IMR-90 (cell line): ENCODE data around the gene OCSTAMP. TPM values are rescaled to one million over a fixed set of nuclear protein-coding genes. Genes with fewer than 3 reads are reported as not detected.

ENCODE experiments used
- ATAC-seq: fragments of 200-7000 bp; cut with Tn5 transposase; 2 replicates; pipeline ENCODE4 v1.9.1; 2020; ENCODE audit warnings: low read depth, mild to moderate bottlenecking, moderate library complexity
- BruUV-seq: library from RNA; stranded (reverse); fragments of 400-500 nt; replicated peaks from 2 replicates; lab custom pipeline; 2021; lab: Mats Ljungman, UMichigan
- CTCF ChIA-PET: fragments of 300-600 bp; formaldehyde crosslinking; extraction: SDS; loops from one replicate; lab custom pipeline; 2021; ENCODE audit warnings: antibody characterized with exemption; lab: Yijun Ruan, JAX
- POLR2A ChIA-PET: fragments of 300-600 bp; sonication (Branson Sonifier 250); formaldehyde crosslinking; loops from one replicate; lab custom pipeline; 2022; ENCODE audit warnings: antibody characterized with exemption; ENCODE audit not compliant: unreplicated experiment; lab: Charles Lee
- DNase-seq: peaks from one replicate; pipeline ENCODE4 v3.0.0; 2013
- H2AFZ ChIP-seq: replicated peaks from 2 replicates; pipeline ENCODE3; 2013; ENCODE audit warnings: low read length, mild to moderate bottlenecking; ENCODE audit not compliant: poor library complexity
- H2AK5ac ChIP-seq: 2 replicates; pipeline ENCODE4 v1.6.1; 2013; ENCODE audit warnings: low read depth, low read length, inconsistent platforms
- H2AK9ac ChIP-seq: replicated peaks from 2 replicates; pipeline ENCODE3; 2013; ENCODE audit warnings: mild to moderate bottlenecking, low read depth, low read length, moderate library complexity; ENCODE audit not compliant: poor library complexity
- H2BK120ac ChIP-seq: 2 replicates; pipeline ENCODE4 v1.6.1; 2013; ENCODE audit warnings: low read depth, low read length, inconsistent platforms
- H2BK15ac ChIP-seq: 3 replicates; pipeline ENCODE4 v1.6.1; 2013; ENCODE audit warnings: low read depth, low read length, inconsistent platforms
- H2BK20ac ChIP-seq: 2 replicates; pipeline ENCODE4 v1.6.1; 2013; ENCODE audit warnings: low read depth, mild to moderate bottlenecking, inconsistent platforms, low read length, moderate library complexity
- H2BK5ac ChIP-seq: 2 replicates; pipeline ENCODE4 v1.6.1; 2013; ENCODE audit warnings: mild to moderate bottlenecking, low read depth, low read length, inconsistent platforms; ENCODE audit not compliant: poor library complexity, severe bottlenecking
- H3K14ac ChIP-seq: replicated peaks from 2 replicates; pipeline ENCODE4 v1.6.1; 2013; ENCODE audit warnings: low read depth, low read length, inconsistent platforms
- H3K18ac ChIP-seq: 2 replicates; pipeline ENCODE4 v1.6.1; 2013; ENCODE audit warnings: low read depth, low read length, control low read depth
- H3K23ac ChIP-seq: 2 replicates; pipeline ENCODE4 v1.6.1; 2013; ENCODE audit warnings: low read depth, low read length, inconsistent platforms
- H3K27ac ChIP-seq: 2 replicates; pipeline ENCODE4 v1.5.1; 2013; ENCODE audit warnings: mild to moderate bottlenecking, control low read depth, low read length; ENCODE audit not compliant: insufficient read depth
- H3K27me3 ChIP-seq: 2 replicates; pipeline ENCODE4 v1.6.1; 2013; ENCODE audit warnings: low read length; ENCODE audit not compliant: control insufficient read depth, insufficient read depth
- H3K36me3 ChIP-seq: 2 replicates; pipeline ENCODE4 v1.6.1; 2013; ENCODE audit warnings: low read length, mixed read lengths; ENCODE audit not compliant: control insufficient read depth, insufficient read depth
- H3K4ac ChIP-seq: 2 replicates; pipeline ENCODE4 v1.6.1; 2013; ENCODE audit warnings: low read depth, low read length, inconsistent platforms
- H3K4me1 ChIP-seq: 2 replicates; pipeline ENCODE4 v1.6.1; 2013; ENCODE audit warnings: low read length, mixed read lengths; ENCODE audit not compliant: control insufficient read depth, insufficient read depth
- H3K4me2 ChIP-seq: 2 replicates; pipeline ENCODE4 v1.6.1; 2013; ENCODE audit warnings: low read depth, mild to moderate bottlenecking, control low read depth, low read length, moderate library complexity
- H3K4me3 ChIP-seq: 2 replicates; pipeline ENCODE4 v1.5.1; 2013; ENCODE audit warnings: low read depth, mild to moderate bottlenecking, control low read depth, low read length, moderate library complexity; ENCODE audit not compliant: insufficient read depth
- H3K56ac ChIP-seq: 2 replicates; pipeline ENCODE4 v1.6.1; 2013; ENCODE audit warnings: low read length, inconsistent platforms; ENCODE audit not compliant: insufficient read depth; ENCODE audit errors: extremely low read depth
- H3K79me1 ChIP-seq, 2 experiments: 2 replicates each; pipeline ENCODE4 v1.6.1; 2013; ENCODE audit warnings: low read length in 2 of 2, inconsistent platforms in 1 of 2, low read depth in 1 of 2
- H3K9ac ChIP-seq: 2 replicates; pipeline ENCODE4 v1.6.1; 2013; ENCODE audit warnings: low read depth, low read length, control low read depth
- H3K9me1 ChIP-seq: 2 replicates; pipeline ENCODE4 v1.6.1; 2013; ENCODE audit warnings: low read length, inconsistent platforms; ENCODE audit not compliant: insufficient read depth
- H3K9me3 ChIP-seq: 2 replicates; pipeline ENCODE4 v1.6.1; 2013; ENCODE audit warnings: low read length; ENCODE audit not compliant: control insufficient read depth, insufficient read depth
- H4K20me1 ChIP-seq: 2 replicates; pipeline ENCODE4 v1.6.1; 2013; ENCODE audit warnings: low read length, inconsistent platforms; ENCODE audit not compliant: insufficient read depth
- H4K5ac ChIP-seq: 2 replicates; pipeline ENCODE4 v1.6.1; 2013; ENCODE audit warnings: mild to moderate bottlenecking, low read depth, low read length, control low read depth
- H4K8ac ChIP-seq, 2 experiments: 2 replicates each; pipeline ENCODE4 v1.6.1; 2013; ENCODE audit warnings: low read depth in 2 of 2, low read length in 2 of 2, control low read depth in 1 of 2, inconsistent platforms in 1 of 2
- H4K91ac ChIP-seq: 2 replicates; pipeline ENCODE4 v1.6.1; 2013; ENCODE audit warnings: low read depth, low read length, inconsistent platforms; ENCODE audit not compliant: insufficient read depth
- BHLHE40 ChIP-seq: fragments of 150-350 bp; IDR thresholded peaks from 2 replicates; pipeline ENCODE4 v1.6.1; 2016; ENCODE audit warnings: mild to moderate bottlenecking, low read depth, low read length
- CHD1 ChIP-seq: IDR thresholded peaks from 2 replicates; pipeline ENCODE4 v1.6.1; 2012; ENCODE audit warnings: low read depth, low read length, improper control_type of control experiment
- CTCF ChIP-seq: conservative IDR thresholded peaks from 2 replicates; pipeline ENCODE4 v1.5.1; 2012; ENCODE audit warnings: mild to moderate bottlenecking, low read depth, low read length, improper control_type of control experiment
- ELK1 ChIP-seq: fragments of 150-350 bp; IDR thresholded peaks from 2 replicates; pipeline ENCODE4 v1.6.1; 2016; ENCODE audit warnings: low read depth, mild to moderate bottlenecking, low read length, moderate library complexity, borderline replicate concordance
- FOS ChIP-seq: fragments of 150-350 bp; IDR thresholded peaks from 2 replicates; pipeline ENCODE4 v1.6.1; 2016; ENCODE audit warnings: low read depth, low read length
- MAFK ChIP-seq: IDR thresholded peaks from 2 replicates; pipeline ENCODE4 v1.6.1; 2012; ENCODE audit warnings: low read depth, low read length, improper control_type of control experiment
- MAZ ChIP-seq: IDR thresholded peaks from 2 replicates; pipeline ENCODE4 v1.6.1; 2012; ENCODE audit warnings: low read depth, mild to moderate bottlenecking, low read length, improper control_type of control experiment, moderate library complexity, borderline replicate concordance
- MXI1 ChIP-seq: IDR thresholded peaks from 2 replicates; pipeline ENCODE4 v1.6.1; 2012; ENCODE audit warnings: low read depth, mild to moderate bottlenecking, low read length, moderate library complexity, borderline replicate concordance
- NFE2L2 ChIP-seq: fragments of 150-350 bp; IDR thresholded peaks from 2 replicates; pipeline ENCODE4 v1.6.1; 2016; ENCODE audit warnings: low read depth, mild to moderate bottlenecking, low read length
- POLR2A ChIP-seq: IDR thresholded peaks from 2 replicates; pipeline ENCODE4 v1.6.1; 2012; ENCODE audit warnings: mild to moderate bottlenecking, low read depth, low read length
- RAD21 ChIP-seq: IDR thresholded peaks from 2 replicates; pipeline ENCODE4 v1.6.1; 2012; ENCODE audit warnings: low read length, improper control_type of control experiment
- RCOR1 ChIP-seq: IDR thresholded peaks from 2 replicates; pipeline ENCODE4 v1.6.1; 2012; ENCODE audit warnings: mild to moderate bottlenecking, low read length, improper control_type of control experiment; ENCODE audit not compliant: insufficient replicate concordance
- RFX5 ChIP-seq: IDR thresholded peaks from 2 replicates; pipeline ENCODE4 v1.8.0; 2012; ENCODE audit warnings: low read depth, mild to moderate bottlenecking, low read length, moderate library complexity
- SMC3 ChIP-seq: fragments of 150-350 bp; IDR thresholded peaks from 2 replicates; pipeline ENCODE4 v1.6.1; 2016; ENCODE audit warnings: low read depth, mild to moderate bottlenecking, antibody characterized with exemption, low read length, moderate library complexity
- USF2 ChIP-seq: fragments of 150-350 bp; IDR thresholded peaks from 2 replicates; pipeline ENCODE4 v1.6.1; 2017; ENCODE audit warnings: mild to moderate bottlenecking, antibody characterized with exemption, low read length, low read depth
- WGBS, 2 experiments: methylation state at CpG; one replicate each; pipeline versions ENCODE4 v1.1.5 to v1.1.7; 2013; ENCODE audit warnings: missing lambda C conversion rate in 2 of 2; ENCODE audit not compliant: insufficient read length in 1 of 2; ENCODE audit errors: extremely low coverage in 2 of 2; 5-methylcytosine and 5-hydroxymethylcytosine counted together
- dilution Hi-C: fragments of 300-500 bp; cut with HindIII; formaldehyde crosslinking; loops from one replicate; pipeline ENCODE4 v1.14.3; 2018; ENCODE audit warnings: low sequenced_read_pairs; ENCODE audit not compliant: unreplicated experiment
- in situ Hi-C: fragments of 300-500 bp; cut with MboI; formaldehyde crosslinking; loops from 3 replicates; pipeline ENCODE4 v1.14.3; 2019; ENCODE audit warnings: low sequenced_read_pairs, inconsistent platforms, mixed read lengths
- intact Hi-C: fragments of 100-400 bp; cut with micrococcal nuclease; formaldehyde crosslinking; loops from 2 replicates; pipeline ENCODE4 v1.10.0; 2022
- polyA plus RNA-seq, 3 experiments: library from polyadenylated mRNA; depleted of rRNA; stranded (reverse); fragments of >200 nt; gene quantifications; 2 replicates each; pipeline ENCODE4 v1.2.3, GENCODE V29; 2012; ENCODE audit warnings: low replicate concordance in 1 of 3
- total RNA-seq: library from RNA; depleted of rRNA; stranded (reverse); fragments of >200 nt; gene quantifications from 2 replicates; pipeline ENCODE4 v1.2.3, GENCODE V29; 2012

OCSTAMP gene
- total and polyA plus RNA-seq, 2 of the 4 experiments (the other 2 are of a cell fraction), result not detected

- Histone ChIP-seq H2AK5ac (no peak overlapping the region), H3K4me2 (no peak overlapping the region), H4K5ac (no peak overlapping the region), H2BK20ac (no peak overlapping the region), H2BK120ac (no peak overlapping the region), H2AFZ (no peak overlapping the region), H3K27ac (no peak overlapping the region), H2AK9ac (no peak overlapping the region), H3K14ac (no peak overlapping the region), H3K4me3 (no peak overlapping the region), H3K23ac (no peak overlapping the region), H3K79me1 (no peaks in the 10 kb centered on the region), H2BK15ac (no peak overlapping the region), H3K56ac (no peak overlapping the region), H2BK5ac (no peak overlapping the region), H3K18ac (no peak overlapping the region), H4K91ac (no peak overlapping the region), H3K9me1 (no peaks in the 10 kb centered on the region), H3K4me1 (no peaks in the 10 kb centered on the region), H4K20me1 (no peaks in the 10 kb centered on the region), H3K27me3 (no peaks in the 10 kb centered on the region), H3K9me3 (no peaks in the 10 kb centered on the region), H3K36me3 (no peaks in the 10 kb centered on the region), H3K9ac (no peak overlapping the region), H3K4ac (no peak overlapping the region), H4K8ac (no peak overlapping the region)
- DNase-seq (no peak), ATAC-seq (no peak)
- 84% methylated on average over 3 of the region's 14 CpGs; no CpG with 5 or more reads in 1 of the 2 experiments for WGBS, 2 experiments
- CTCF ChIA-PET, result no interaction called here
- dilution Hi-C loops, result no loop called here
- intact Hi-C loops, result no loop called here
- in situ Hi-C loops, result no loop called here
- BruUV-seq, result no TSS peak
- POLR2A ChIA-PET, result no interaction called here
- TF ChIP-seq RFX5 (no peak), FOS (no peak), RAD21 (no peak), MAFK (no peak), POLR2A (no peak), CTCF (no peak), CHD1 (no peak), NFE2L2 (no peak), ELK1 (no peak), BHLHE40 (no peak), MXI1 (no peak), SMC3 (no peak), RCOR1 (no peak), MAZ (no peak), USF2 (no peak)
These were observed 38.4 kb upstream of the OCSTAMP start for GRCh38 chr20:46588532-46589511.
